GM21381 (cell line): ENCODE data around the gene TTLL11.
"Not testable (repeated sequence)": the region's sequence is repeated elsewhere in the genome, so short reads cannot be mapped to it uniquely, and the experiment has no call there.

Source experiments
- ATAC-seq: cut with Tn5 transposase; IDR thresholded peaks from one replicate; pipeline ENCODE4 v1.9.1; 2021; ENCODE audit warnings: mild to moderate bottlenecking, moderate library complexity; ENCODE audit not compliant: unreplicated experiment

Gene TTLL11

DNA sequence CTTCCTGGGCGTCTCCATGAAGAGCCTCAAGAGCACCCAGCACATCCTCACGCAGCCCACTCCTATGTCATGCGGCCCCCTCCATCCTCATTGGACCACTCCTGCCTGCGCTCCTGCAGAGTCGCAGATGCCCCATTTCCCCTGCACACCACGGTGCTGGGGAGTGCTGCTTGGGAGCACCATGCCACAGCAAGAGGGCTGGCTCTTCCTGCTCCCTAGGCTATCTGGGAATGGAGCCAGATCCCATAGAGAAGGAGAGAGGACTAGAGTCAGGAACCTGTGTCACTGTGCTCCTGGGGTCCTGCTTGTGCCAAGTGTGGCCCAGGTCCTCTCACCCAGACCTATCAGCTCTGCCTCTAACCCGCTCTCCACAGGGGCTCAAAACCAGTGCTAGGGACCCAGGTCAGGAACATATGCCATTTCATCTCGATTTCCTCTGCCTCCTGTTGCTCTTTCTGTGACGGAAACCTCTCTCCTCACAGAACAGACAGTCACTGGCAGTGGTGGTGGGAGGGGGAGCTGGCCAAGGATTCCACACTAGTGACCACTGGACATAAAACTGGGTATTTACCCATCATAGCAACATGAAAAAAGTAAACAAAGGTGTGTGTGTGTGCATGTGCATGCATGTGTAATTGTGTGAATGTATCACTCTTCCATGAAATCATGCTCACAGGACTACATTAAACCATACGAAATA lies 178.4 kb downstream of the TTLL11 start:
- no peak for ATAC-seq

DNA sequence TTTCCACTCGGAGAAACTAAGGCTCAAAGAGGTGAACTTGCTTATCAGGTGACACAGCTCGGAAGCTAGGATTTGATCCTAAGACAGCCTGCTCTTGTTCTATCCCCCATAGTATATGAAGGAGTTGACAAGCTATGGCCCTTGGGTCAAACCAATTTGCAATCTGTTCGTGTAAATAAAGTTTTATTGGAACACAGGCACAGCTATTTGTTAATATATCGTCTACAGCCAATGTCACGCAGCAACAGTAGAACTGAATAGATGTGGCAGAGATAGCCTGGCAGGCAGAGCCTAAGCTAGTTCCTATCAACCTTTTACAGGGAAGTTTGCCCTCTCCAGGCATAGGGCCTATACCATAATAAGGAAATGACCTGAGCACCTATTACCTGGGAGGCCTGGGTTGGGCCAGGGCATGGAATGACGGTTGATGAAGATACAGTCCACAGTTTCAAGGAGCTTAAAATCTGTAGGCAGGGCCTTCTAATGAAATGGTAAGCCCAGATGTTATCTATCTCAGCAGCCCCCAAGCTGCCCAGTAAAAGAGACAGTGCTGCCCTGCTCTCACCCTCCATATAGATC lies 179.0 kb downstream of the TTLL11 start:
- no peak for ATAC-seq

DNA sequence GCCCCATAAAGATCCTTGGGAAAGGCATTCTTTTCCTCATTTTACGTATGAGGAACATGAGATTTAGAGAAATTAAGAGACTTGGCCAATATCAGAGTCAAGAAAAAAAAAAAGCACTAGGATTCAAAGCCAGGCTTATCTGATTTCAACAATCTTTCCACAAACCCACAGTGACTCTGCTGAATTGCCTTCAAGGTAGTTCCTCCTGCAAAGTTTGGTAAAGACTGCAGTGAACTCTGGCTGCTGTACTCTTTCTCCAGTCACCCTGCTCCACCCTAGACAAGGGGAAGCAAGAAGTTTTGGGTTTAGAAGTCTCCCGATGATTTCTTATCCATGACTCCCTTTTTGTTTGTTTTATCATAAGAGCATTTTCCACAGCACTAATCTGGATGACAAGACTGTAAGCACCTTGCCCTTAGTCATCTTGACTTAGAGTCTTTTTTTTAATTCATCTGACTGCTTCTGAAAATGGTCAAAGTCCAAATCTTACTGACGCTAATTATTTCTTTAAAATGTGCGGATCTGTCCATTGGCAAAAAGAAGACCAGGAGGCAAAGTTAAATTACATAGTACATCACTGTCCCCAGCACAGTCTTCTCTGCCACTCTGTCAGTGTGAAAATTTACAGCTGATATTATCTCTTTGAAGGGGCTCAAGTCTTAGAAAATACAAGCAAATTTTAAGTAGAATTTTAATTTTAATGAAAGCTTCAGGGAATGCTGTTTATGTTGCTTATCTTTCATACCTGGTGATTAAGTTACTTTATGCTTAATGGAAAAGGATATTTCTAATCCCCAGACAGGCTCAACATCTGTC lies 180.1 kb downstream of the TTLL11 start:
- ATAC-seq = no peak

DNA sequence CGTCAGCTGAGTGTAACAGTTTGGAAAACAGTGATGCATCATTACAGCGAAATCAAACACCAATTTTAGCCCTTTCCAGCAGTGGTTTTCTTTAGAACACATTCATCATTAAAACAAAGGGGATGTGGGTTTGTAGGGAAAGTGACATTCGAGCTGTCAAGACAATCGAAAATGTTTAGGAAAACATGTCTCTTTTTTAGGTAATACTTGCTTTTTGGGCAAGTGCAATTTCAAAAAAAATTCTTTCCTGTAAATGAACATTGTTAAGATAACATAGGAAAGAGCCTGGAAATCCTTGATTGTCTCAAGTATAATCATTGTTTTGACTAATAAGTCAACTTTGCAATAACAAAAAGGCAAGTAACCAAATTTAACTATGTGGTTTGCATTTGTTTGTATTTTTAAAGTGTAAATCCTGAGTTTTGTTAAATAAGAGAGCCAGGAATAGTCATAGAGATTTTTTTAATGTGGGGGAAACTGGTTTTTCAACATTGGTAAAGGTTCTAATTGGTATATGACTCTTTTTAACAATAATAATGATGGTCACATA lies 182.5 kb downstream of the TTLL11 start:
- no peak for ATAC-seq

DNA sequence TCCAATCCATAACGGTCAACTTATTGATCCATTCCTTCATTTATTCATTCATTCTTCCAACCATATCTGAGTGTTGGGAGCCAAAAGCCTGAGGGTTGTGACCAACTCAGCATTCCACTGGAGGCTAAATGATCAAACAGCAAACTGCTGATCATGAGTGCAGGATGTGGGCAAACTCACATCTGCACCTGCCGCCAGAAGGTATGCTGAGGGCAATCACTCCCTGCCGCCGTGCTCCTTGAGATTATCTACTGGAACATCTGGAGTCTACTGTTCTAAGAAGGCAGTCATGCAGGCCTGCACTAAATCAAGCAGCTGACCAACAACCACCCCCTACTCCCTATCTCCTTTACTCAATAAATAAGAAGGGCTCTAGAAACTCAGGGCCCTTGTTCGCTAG lies 184.0 kb downstream of the TTLL11 start:
- ATAC-seq = no peak

DNA sequence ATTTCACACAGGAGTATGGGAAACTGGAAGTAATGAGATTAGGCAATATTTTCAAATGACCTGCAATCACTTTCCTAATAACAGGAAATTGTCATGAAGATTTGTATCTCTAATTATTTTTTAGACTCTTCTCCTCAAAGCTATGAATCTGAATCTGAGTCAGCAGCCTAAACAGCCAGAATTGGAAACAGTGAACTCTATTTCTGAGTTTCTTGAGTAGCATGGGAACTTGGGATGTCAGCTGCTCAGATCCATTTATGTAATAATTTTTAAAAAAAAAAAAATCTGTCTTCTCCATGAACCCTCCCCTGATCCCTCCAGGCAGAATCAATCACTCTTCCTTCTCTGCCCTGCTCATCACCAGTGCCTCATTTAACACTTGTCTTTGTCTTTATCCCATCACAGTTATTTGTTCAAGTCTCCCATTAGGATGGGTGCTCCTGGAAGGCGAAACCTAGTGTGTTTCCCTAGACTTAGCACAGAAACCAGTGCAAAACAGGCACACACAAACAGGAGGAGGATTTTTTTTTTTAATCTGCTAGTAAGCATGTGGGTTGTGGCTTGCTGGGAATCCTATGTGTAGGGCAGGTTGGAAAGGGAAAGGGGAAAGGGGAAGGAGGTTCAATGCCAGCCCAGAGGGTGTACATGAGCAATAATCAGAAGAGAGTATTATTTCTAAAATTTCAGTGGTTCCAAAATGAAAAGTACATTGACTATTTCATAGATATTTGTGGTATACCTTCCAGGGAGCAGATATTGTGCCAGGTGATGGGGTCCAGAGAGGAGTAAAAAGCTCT lies 186.8 kb downstream of the TTLL11 start:
- ATAC-seq = no peak

DNA sequence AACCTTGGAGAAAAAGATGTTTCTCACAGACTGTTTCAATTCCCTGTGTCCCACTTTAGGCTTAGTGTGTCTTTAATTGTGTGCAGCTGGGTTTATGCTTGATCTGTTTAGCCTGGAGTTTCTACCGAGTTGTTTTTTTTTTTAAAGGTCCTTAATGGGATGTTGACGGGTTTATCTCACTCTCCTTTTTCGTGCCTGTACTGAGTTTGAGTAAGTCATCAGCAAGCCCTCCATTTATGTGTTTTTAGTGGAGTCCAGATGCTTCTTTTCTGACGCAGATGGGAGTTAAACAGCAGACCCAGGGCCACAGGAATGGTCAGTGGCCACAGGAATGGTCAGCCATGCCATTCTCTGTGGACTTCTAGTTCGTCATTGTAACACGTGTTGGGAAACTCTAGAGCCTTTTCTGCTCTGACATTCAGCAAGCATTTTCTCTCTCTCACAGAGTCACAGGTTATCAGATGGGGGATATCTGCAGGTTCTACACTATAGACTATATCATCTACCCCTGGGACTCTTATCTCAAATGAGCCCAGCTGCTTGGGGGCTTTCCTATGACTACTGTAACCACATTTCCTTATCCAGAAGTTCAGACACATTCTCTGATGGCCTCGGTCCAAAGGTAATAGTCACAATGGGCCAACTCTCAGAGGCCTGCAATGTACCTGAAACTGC lies 190.5 kb downstream of the TTLL11 start:
- ATAC-seq = no peak

DNA sequence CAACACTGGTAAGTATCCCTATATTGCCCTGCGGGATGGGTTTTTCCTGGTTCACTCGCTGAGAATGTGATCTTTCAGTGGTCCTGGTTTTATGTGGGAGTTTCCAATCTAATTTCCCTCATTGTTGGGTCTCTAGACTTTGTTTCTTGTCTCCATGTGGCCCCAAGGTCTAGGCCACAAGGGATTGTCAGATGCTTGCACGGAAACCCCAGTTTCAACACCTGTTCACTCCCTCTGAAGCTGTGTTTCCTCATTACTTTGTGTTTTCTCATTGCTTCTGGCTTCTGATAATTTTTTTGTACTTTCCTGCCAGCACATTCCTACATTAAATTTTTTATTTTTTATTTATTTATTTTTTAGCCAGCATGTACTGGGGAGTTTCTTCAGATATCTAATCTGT lies 191.5 kb downstream of the TTLL11 start:
- no peak for ATAC-seq

DNA sequence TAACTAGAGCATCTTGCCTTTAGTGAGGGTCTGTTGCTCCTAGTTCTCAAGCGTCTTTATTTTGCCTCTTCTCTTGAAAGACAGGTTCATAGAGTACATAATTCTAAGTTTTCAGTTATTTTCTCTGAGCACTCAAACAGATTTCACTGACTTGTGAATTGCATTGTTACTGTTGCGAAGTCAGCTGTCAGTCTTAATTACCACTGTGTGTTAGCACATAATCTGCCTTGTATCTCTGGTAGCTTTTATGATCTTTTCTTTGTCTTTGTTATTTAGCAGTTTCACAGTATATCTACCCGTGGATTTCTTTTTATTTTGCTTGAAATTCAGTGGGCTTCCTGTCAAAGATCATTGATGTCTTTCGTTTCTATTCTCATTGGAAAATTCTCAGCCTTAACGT lies 192.9 kb downstream of the TTLL11 start:
- no peak for ATAC-seq

DNA sequence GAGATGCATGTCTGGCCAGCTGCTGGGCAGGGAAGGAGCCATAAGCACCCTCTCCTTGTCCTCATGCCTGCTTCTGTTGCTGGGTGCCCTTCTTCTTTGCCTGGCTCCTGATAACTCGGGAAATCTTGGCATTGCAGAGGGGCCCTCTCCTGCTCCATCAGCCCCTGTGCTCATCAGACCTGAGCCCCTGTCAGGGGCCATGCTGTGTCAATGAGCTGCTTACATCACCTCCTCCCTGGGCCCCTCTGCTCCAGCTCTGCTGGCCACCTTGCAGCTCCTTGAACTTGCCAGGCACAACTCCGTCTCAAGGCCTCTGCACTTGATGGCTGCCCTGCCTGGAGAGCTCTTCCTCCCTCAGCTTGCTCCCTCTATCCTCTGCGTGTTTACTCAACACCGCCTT lies 194.3 kb downstream of the TTLL11 start:
- no peak for ATAC-seq

DNA sequence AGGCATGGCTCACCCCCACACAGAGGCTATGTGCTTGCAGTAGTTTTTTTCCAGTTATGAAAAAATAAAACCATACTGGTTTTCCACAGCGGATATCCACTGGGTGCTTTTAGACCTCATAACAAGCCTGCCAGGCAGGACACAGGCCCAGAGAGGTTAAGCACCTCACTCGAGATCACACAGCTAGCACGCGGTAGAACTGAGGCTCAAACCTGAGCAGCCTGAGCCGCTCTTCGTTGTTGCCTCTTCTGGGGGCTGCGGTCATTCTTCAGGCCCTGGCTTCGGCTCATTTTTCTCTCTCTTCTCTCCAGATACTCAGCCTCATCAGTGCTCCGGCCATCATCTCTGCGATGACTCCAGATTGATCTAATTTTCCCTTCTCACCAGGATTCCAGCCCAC lies 196.0 kb downstream of the TTLL11 start:
- ATAC-seq = no peak

DNA sequence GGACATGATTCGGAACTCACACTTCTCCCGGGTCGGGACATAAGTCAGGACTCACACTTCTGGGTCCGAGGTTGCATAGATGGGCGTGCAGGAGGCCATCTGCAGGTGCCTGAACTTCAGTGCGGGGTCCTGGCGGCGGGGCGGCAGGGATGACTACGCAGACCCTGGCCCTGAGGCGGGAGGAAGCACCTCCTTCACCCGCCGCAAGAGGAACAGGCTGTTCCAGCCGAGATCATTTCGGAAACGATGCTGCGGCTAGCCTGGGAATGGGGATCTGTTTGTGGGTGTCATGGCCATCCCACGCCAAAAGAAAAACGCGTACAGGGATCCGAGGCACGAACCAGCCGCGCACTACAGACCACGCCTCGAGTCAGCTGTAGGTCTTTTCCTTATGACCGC lies 196.6 kb downstream of the TTLL11 start:
- ATAC-seq = no peak

DNA sequence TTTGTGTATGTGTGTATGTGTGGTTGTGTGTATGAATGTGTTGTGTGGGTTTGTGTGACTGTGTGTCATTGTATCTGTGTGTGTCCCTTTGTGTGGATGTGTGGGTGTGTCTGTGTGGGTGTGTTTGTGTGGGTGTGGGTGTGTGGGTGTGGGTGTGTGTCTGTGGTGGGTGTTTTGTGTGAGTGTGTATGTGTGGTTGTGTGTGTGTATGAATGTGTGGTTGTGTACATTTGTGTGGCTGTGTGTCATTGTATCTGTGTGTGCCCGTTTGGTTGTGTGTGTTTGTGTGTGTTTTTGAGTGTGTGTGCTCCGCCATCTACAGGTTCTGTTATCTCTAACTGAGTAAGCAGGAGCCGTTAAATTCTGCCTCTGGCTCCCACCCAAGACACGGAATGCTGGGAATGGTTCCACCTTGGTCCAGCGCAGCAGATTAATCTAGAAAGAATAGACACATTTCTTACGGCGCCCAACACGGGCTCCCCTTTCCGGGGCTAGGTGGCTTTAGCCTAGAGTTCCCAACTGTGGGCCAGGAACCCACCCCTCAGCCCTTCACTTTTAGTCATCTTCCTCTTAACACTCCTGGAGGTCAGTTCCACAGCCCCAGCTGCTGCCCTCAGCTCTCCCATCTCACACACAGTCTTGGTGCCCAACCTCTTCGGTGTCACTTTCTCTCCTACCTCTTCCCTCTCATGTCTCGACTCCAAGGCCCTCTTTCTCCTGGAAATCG lies 197.1 kb downstream of the TTLL11 start:
- ATAC-seq = no peak

DNA sequence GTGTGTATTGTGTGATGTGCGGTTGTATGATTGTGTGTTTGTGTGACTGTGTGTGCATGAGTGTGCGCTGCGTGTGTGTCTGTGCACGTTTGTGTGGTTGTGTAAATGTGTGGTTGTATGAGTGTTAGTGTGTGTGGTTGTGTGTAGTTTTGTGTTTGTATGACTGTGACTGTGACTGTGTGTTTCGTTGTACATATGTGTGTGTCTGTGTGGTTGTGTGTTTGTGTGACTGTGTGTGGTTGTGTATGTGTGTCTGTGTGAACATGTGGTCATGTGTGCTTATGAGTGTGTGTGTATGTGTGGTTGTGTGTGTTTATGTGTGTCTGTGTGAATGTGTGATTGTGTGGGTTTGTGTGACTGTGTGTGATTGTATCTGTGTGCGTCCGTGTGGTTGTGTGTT lies 197.8 kb downstream of the TTLL11 start:
- ATAC-seq = no peak

DNA sequence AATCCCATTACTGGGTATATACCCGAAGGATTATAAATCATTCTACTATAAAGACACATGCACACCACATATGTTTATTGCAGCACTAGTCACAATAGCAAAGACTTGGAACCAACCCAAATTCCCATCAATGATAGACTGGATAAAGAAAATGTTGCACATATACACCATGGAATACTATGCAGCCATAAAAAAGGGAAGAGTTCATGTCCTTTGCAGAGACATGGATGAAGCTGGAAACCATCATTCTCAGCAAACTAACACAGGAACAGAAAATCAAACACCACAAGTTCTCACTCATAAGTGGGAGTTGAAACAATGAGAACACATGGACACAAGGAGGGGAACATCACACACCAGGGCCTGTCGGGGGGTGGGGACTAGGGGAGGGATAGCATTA lies 198.7 kb downstream of the TTLL11 start:
- not testable (repeated sequence) for ATAC-seq

DNA sequence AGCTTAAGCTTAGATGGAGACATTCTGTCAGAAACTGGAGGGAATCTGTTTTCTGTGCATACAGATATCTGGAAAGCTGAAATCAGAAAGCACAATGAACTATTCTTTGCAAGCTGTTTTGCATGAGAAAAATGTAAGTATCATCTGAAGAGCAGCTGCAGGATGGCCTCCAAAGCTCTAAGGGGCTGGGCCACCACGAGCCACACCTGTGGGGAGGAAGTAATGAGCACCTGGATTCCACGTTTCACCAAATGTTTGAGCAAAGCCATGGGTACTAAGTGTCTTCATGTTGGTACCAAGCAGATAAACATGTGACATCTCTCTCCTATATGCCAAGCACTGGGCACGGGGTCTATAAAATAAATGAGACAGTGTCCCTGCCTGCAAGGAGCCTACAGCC lies 199.3 kb downstream of the TTLL11 start:
- no peak for ATAC-seq

DNA sequence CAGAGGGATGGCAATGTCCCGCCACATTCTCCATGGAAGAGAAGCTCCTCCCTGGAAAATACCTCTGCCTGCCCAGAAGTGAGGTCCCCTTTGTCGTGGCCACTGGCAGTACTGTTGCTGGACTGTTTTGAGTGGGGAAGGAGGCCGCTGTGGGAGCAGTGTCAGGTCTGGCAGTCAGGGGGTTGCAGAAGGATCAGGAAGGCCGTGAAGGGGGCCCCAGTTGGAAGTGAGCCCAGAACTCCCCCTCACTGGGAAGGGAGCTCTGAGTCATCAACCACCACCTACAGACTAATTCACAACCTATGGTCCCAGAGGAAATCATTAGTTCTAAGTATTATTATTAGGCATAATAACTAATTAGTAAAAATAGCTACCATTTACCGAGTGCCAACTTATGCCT lies 200.4 kb downstream of the TTLL11 start:
- ATAC-seq = no peak

DNA sequence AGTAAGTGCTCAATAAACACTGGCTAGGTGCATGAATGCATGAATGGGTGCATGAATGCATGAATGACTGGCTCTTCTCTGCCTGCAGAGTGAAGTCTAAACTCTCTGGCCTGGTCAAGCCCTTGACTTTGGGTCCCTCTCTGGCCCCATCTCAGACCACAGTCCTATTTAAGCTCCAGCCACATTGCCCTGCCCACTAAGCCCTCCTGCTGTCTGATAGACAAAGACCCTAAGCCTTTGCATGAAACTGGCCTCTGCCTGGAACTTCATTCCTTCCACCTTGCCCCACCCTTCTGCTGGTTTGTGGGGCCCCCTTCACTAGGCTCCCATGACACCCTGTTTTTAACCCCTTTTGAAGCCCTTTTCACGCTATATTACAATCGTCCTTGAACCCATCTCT lies 202.4 kb downstream of the TTLL11 start:
- ATAC-seq = no peak

DNA sequence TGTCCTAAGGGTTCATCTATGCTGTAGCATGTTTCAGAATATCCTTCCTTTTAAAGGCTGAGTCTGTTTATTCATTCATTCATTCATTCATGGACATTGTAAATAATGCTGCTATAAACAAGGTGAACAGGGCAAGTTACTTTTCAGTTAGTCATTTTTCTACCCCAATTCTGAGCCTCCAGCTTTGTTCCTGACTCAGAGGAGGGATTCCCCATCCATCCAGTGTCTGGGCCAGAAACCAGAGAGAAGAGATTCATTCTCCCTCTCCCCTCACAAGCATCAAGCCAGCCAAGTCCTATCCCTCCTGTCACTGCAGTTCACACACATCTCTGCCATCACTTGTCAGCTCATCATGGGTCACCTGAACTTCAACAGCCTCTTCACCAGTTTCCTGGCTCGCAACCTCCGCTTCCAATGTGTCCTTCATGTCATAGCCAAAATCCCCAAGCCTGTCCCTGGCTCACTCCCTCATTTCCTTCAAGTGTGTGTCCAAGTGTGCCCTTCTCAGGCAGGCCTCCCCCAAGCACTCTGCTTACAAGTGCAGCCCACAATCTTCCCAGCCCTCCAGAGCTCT lies 203.0 kb downstream of the TTLL11 start:
- ATAC-seq = no peak

DNA sequence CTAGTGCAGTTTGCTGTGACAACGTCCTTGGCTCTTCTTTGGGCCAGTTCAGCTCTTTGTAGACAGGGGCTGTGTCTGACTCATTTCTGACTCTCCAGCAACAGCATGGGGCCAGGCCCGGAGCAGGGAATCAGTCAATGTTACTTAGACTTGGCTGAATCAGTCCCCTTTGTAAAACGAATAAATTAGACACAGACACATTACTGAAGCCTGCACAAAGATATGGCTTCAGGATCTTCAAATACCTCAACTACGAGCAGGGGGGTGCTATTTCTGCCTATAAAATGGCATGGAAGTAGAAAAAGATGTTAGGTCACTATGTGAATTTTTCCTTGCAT lies 204.7 kb downstream of the TTLL11 start:
- ATAC-seq = no peak
